Omental fat pad (tissue), 4 donors: ENCODE data around the gene CUL1. TPM values are rescaled to one million over a fixed set of nuclear protein-coding genes. Genes with fewer than 3 reads are reported as not detected.

Source experiments
- ATAC-seq: fragments of 150-250 bp; one replicate; pipeline ENCODE4 v1.9.1; 2016; ENCODE audit warnings: mild to moderate bottlenecking, moderate library complexity; ENCODE audit not compliant: low FRiP score
- DNase-seq: peaks from one replicate; pipeline ENCODE4 v3.0.0-alpha.2; 2019; ENCODE audit warnings: low spot score
- CTCF ChIP-seq, 3 donors: fragments of 450-650 bp; IDR thresholded peaks; one replicate each; pipeline ENCODE4 v1.5.1; 2016 to 2017; ENCODE audit warnings: antibody characterized with exemption in 3 of 3, mild to moderate bottlenecking in 3 of 3, moderate library complexity in 2 of 3
- total RNA-seq, 4 donors: library from RNA; depleted of rRNA; stranded (reverse); fragments of >200 nt; gene quantifications; one replicate each; pipeline ENCODE4 v1.1.0, GENCODE V29; 2016

Gene CUL1
- total RNA-seq, 4 donors from 2014 or later = 47.0 to 74.5 (median 55.7) TPM

DNA sequence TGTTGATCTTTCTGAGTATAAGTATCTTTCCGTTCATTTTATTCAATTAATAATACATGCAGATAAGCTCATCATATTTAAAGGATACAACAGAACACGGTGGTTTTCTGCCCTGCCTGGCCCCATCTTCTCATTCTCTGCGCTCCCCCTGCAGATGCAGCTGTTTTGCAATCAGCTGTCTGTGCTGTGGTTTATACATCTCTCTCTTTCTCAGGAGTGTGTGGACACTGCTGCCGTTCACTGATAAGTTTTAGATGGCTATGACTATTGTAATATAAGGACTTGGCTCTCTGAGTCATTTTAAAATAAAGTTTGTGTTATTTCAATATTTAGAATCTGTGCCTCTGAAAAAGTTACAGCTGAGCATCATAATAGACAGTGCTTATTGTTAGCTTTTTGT, 54.5 kb downstream of the CUL1 start:
- DNase-seq (no peak), ATAC-seq (no peak)
- TF ChIP-seq CTCF (IDR thresholded peaks at IDR 0.05) = no peak

DNA sequence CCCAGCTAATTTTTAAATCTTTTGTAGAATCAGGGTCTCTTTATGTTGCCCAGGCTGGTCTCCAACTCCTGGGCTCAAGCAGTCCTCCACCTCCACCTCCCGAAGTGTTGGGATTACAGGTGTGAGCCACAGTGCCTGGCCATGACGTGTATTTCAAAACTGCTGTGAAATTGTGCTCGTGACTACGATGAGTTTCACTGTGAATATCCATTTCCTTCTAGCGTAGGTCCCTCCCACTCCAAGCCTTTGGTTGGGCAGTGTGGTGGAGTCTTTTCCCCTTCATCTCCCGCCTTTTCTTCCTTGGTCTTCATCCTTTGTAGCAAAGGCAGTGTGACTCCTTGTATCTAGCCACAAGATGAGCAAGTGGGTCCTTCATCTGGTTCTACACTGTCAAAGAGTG, 56.2 kb downstream of the CUL1 start:
- ATAC-seq = no peak
- no peak for TF ChIP-seq CTCF (IDR thresholded peaks at IDR 0.05)
- DNase-seq = no peak

DNA sequence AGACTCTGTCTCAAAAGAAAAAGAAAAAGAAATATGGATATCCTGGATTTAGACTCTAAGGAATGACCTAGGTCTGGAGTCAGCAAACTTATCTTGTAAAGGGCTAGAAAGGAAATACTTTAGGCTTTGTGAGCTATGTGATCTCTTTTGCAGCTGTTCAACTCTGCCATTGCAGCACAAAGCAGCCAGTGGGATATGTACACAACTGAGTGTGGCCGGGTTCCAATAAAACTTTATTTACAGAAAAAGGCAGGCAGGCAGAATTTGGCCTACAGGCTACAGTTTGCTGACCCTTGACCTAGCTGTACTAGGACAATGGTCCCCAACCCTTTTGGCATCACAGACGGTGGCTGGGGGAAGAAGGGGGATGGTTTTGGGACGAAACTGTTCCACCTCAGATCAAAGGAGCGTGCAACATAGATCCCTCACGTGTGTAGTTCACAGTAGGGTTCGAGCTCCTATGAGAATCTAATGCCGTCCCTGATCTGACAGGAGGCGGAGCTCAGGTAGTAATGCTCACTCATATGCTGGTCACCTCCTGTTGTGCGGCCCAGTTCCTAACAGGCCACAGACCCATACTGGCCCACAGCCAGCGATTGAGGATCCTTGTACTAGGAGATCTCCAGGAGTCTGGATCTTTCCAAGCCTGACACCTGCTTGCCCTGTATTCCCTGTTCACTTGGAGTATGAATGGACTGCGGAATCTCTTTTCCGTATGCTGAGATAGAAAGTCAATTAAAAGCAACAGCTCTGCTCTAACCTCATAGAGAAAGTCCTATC, 63.0 kb downstream of the CUL1 start:
- DNase-seq = no peak
- no peak for ATAC-seq
- no peak for TF ChIP-seq CTCF (IDR thresholded peaks at IDR 0.05)

DNA sequence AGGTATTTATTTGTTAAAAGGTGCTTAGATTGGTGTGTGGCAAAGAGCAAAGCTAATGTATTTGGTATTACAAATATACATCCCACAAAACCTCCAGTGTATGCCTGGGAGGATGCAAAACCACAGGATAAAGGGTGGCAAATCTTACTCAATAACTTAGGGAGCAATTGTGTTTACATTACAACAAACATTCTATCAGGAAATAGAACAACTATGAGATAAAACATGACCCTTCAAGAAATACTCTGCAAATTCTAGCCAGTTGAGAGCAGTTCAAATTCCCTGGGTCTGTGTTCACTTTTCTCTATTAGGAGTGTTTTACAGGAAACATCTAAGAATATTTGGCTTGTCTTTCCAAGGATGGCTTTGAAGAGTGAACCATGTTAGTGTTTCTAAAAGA, 64.9 kb downstream of the CUL1 start:
- ATAC-seq (no peak), DNase-seq (no peak)
- no peak for TF ChIP-seq CTCF (IDR thresholded peaks at IDR 0.05)

- DNase-seq (no peak), ATAC-seq (no peak)
- TF ChIP-seq CTCF (IDR thresholded peaks at IDR 0.05) = no peak
Observed at GRCh38 chr7:148770004-148770403, 71.3 kb downstream of the CUL1 start.

DNA sequence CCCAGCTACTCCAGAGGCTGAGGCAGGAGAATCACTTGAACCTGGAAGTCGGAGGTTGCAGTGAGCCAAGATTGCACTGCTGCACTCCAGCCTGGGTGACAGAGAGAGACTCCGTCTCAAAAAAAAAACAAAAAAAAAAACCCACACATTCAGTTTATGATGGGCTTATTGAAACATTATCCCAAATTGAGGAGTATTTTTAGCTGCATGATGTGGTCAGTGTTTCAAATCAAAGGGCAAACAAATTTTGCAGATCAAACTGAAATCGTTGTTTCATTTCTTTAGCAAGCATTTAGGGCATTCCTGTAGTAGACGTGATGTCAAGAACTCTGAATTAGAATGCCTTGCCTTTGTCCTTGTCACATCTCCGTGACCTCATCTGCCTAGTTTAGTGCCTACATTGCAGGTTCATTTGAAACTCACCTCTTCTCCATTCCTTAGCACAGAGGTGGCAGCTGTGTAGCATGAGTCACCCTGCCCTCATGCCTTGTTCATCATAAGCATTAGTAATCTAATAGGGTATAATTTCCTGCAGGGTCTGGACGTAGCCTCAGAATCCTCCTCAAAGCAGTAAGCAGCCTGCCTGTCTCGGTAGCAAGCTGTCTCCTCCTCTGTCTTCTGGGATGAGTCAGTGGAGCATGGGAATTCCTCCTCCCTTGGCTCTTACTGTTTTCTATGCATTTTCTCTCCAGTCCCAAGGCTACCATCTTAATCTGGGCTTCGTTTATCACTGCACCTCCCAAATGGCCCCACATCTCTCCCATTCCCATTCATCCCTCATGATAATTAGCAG, 73.8 kb downstream of the CUL1 start:
- TF ChIP-seq CTCF (IDR thresholded peaks at IDR 0.05) = no peak
- ATAC-seq = no peak
- DNase-seq = no peak
